ENCODE results near the gene PTK7.

The PTK7 gene

DNA sequence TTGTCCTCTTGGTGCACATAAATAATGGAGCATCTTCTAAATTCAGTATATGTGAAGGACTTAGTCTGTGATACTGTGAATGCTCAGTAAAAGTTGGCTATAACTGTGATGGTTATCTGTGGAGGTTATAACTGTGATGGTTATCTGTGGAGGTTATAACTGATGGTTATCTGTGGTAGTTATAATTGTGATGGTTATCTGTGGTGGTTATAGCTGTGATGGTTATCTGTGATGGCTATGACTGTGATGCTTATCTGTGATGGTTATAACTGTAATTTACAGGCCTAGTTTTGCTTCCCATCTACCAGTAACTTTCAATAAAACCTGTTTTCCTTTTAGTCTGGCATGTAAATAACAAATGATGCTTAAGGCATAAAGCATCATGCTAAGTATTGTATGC, 16.5 kb downstream of the PTK7 start:
- H3K79me2 ChIP-seq (ENCODE audit: control insufficient read depth, insufficient read depth, low read length, poor library complexity), result peaks cover 18% of the 10 kb centered on the region
- no peak overlapping the region for H2AK5ac ChIP-seq (ENCODE audit: low read length)
- H3K4me1 ChIP-seq (ENCODE audit: control insufficient read depth in 1 of 2, insufficient read depth in 2 of 2, low read length in 2 of 2), result peaks cover 55 to 62% of the 10 kb centered on the region in 2 experiments
- H4K8ac ChIP-seq (ENCODE audit: low read depth, low read length), result no peak overlapping the region
- no peak overlapping the region for H2AFZ ChIP-seq (ENCODE audit: insufficient read depth, low read length, poor library complexity)
- H4K12ac ChIP-seq (ENCODE audit: low read depth, low read length), result no peak overlapping the region
- H2BK12ac ChIP-seq (ENCODE audit: low read length), result no peak overlapping the region
- H3K4me2 ChIP-seq (ENCODE audit: low read length), result no peak overlapping the region
- no peak overlapping the region for H3K4ac ChIP-seq (ENCODE audit: low read depth, low read length)
- H4K91ac ChIP-seq (ENCODE audit: low read depth, low read length), result no peak overlapping the region
- peak in 1 of 2 donors; percentile 60 for DNase-seq
- H3K9ac ChIP-seq (ENCODE audit: low read length), result no peak overlapping the region
- no peak overlapping the region for H3K23ac ChIP-seq (ENCODE audit: low read length)
- H3K79me1 ChIP-seq (ENCODE audit: low read length), result peaks cover 22% of the 10 kb centered on the region
- H2BK5ac ChIP-seq (ENCODE audit: low read depth, low read length, poor library complexity), result no peak overlapping the region
- H3K14ac ChIP-seq (ENCODE audit: low read length), result no peak overlapping the region
- H3K4me3 ChIP-seq (ENCODE audit: low read depth, low read length), result no peak overlapping the region
- no peak overlapping the region for H3K18ac ChIP-seq (ENCODE audit: low read length)
- H3K9me3 ChIP-seq (ENCODE audit: insufficient read depth, low read depth, low read length), result no peaks in the 10 kb centered on the region
- peaks cover 2 to 3% of the 10 kb centered on the region in 2 experiments for H3K36me3 ChIP-seq (ENCODE audit: control insufficient read depth in 1 of 2, insufficient read depth in 2 of 2, low read length in 2 of 2)
- no peak overlapping the region for H3K27ac ChIP-seq (ENCODE audit: low read depth, low read length)
- H3K27me3 ChIP-seq (ENCODE audit: insufficient read depth, low read length), result no peaks in the 10 kb centered on the region
- H2BK120ac ChIP-seq (ENCODE audit: insufficient read depth, low read length, poor library complexity), result no peak overlapping the region

DNA sequence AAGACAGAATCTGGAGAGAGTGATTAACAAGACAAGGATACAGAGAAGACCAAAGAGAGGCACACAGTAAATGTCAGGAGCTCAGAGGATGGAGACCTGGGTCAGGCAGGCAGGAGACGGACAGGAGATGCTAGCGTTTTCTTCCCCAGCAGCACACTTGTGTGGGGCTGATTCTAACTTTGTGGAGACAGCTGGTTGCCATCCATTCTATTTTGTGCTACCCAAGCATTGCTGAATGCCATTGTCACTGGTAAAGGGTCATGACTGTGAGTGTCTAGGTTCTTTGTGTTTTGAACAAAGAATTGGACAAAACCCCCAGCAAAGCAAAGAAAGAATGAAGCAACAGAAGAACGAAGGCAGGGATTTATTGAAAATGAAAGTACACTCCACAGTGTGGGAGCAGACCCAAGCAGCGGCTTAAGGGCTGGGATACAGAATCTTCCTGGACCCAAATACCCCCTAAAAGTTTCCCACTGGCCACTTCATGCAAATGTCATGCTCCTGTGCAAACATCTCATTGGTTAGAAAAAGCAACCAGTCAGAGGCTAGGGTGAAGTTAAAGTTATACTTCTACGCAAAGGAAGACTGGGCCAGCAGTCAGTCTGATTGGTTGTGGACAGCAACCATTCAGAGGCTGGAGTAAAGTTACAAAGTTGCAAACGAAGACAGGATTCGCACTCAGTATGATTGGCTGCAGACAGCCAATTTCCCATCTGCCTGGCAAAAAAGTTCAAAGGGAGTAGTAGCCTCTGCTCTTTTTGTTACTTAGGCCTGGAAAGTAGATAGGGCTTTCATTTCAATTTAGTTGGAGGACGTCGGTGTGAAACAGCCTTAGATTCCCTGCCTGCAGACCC, 17.5 kb downstream of the PTK7 start:
- no peaks in the 10 kb centered on the region for H3K27me3 ChIP-seq (ENCODE audit: insufficient read depth, low read length)
- H3K4ac ChIP-seq (ENCODE audit: low read depth, low read length), result peak overlapping the region; percentile 26
- peaks cover 57 to 60% of the 10 kb centered on the region in 2 experiments for H3K4me1 ChIP-seq (ENCODE audit: control insufficient read depth in 1 of 2, insufficient read depth in 2 of 2, low read length in 2 of 2)
- no CpG with 5 or more reads among the region's 9 CpGs for WGBS (ENCODE audit: extremely low coverage, insufficient coverage, insufficient read length)
- peak overlapping the region; percentile 4 for H3K27ac ChIP-seq (ENCODE audit: low read depth, low read length)
- no peak overlapping the region for H3K9ac ChIP-seq (ENCODE audit: low read length)
- peak in 1 of 2 donors; percentile 25 for DNase-seq
- peaks cover 26% of the 10 kb centered on the region for H3K79me1 ChIP-seq (ENCODE audit: low read length)
- no peak overlapping the region for H3K4me3 ChIP-seq (ENCODE audit: low read depth, low read length)
- no peak overlapping the region for H3K14ac ChIP-seq (ENCODE audit: low read length)
- peaks cover 0 to 2% of the 10 kb centered on the region in 2 experiments for H3K36me3 ChIP-seq (ENCODE audit: control insufficient read depth in 1 of 2, insufficient read depth in 2 of 2, low read length in 2 of 2)
- no peak overlapping the region for H3K4me2 ChIP-seq (ENCODE audit: low read length)
- H2AFZ ChIP-seq (ENCODE audit: insufficient read depth, low read length, poor library complexity), result no peak overlapping the region
- no peak overlapping the region for H4K8ac ChIP-seq (ENCODE audit: low read depth, low read length)
- peaks cover 20% of the 10 kb centered on the region for H3K79me2 ChIP-seq (ENCODE audit: control insufficient read depth, insufficient read depth, low read length, poor library complexity)
- H2BK120ac ChIP-seq (ENCODE audit: insufficient read depth, low read length, poor library complexity), result no peak overlapping the region
- H3K9me3 ChIP-seq (ENCODE audit: insufficient read depth, low read depth, low read length), result no peaks in the 10 kb centered on the region
- H2AK5ac ChIP-seq (ENCODE audit: low read length), result no peak overlapping the region
- H3K18ac ChIP-seq (ENCODE audit: low read length), result peak overlapping the region; percentile 56
- H4K12ac ChIP-seq (ENCODE audit: low read depth, low read length), result no peak overlapping the region
- no peak overlapping the region for H2BK12ac ChIP-seq (ENCODE audit: low read length)
- no peak overlapping the region for H2BK5ac ChIP-seq (ENCODE audit: low read depth, low read length, poor library complexity)
- H3K23ac ChIP-seq (ENCODE audit: low read length), result no peak overlapping the region
- no peak overlapping the region for H4K91ac ChIP-seq (ENCODE audit: low read depth, low read length)

DNA sequence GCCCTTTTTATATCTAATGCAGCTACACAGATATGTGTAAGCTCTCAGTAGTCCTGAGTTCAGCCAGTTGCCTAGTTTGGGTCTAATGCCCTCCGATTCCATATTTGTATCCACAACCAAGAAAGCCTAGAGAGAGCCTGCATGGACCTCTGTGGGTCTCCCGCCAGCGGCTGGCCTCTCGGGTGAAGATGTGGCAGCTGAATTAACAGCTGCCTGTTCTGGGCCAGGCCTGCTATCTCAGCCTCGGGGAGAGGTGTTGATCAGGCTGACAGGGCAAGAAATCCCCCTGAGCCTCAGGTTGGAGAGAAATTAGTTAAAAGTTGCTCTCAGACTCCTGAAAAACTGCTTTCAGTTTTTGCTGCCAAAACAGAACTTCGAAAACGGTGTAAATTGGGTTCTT, 19.8 kb downstream of the PTK7 start:
- H3K36me3 ChIP-seq (ENCODE audit: control insufficient read depth in 1 of 2, insufficient read depth in 2 of 2, low read length in 2 of 2), result peaks cover 0 to 2% of the 10 kb centered on the region in 2 experiments
- H4K12ac ChIP-seq (ENCODE audit: low read depth, low read length), result no peak overlapping the region
- H3K27me3 ChIP-seq (ENCODE audit: insufficient read depth, low read length), result no peaks in the 10 kb centered on the region
- H4K91ac ChIP-seq (ENCODE audit: low read depth, low read length), result peak overlapping the region; percentile 74
- no peaks in the 10 kb centered on the region for H3K9me3 ChIP-seq (ENCODE audit: insufficient read depth, low read depth, low read length)
- no peak overlapping the region for H3K23ac ChIP-seq (ENCODE audit: low read length)
- H3K14ac ChIP-seq (ENCODE audit: low read length), result peak overlapping the region; percentile 42
- H2BK120ac ChIP-seq (ENCODE audit: insufficient read depth, low read length, poor library complexity), result peak overlapping the region; percentile 67
- peak overlapping the region; percentile 51 for H2BK12ac ChIP-seq (ENCODE audit: low read length)
- H2BK5ac ChIP-seq (ENCODE audit: low read depth, low read length, poor library complexity), result peak overlapping the region; percentile 74
- H3K4me2 ChIP-seq (ENCODE audit: low read length), result peak overlapping the region; percentile 31
- peaks cover 37 to 40% of the 10 kb centered on the region in 2 experiments for H3K4me1 ChIP-seq (ENCODE audit: control insufficient read depth in 1 of 2, insufficient read depth in 2 of 2, low read length in 2 of 2)
- peaks cover 17% of the 10 kb centered on the region for H3K79me1 ChIP-seq (ENCODE audit: low read length)
- H3K27ac ChIP-seq (ENCODE audit: low read depth, low read length), result peak overlapping the region; percentile 96
- H3K18ac ChIP-seq (ENCODE audit: low read length), result peak overlapping the region; percentile 81
- DNase-seq, result no peak
- H3K9ac ChIP-seq (ENCODE audit: low read length), result peak overlapping the region; percentile 14
- peak overlapping the region; percentile 87 for H4K8ac ChIP-seq (ENCODE audit: low read depth, low read length)
- no CpG with 5 or more reads among the region's 7 CpGs for WGBS (ENCODE audit: extremely low coverage, insufficient coverage, insufficient read length)
- no peak overlapping the region for H2AFZ ChIP-seq (ENCODE audit: insufficient read depth, low read length, poor library complexity)
- peak overlapping the region; percentile 76 for H3K4ac ChIP-seq (ENCODE audit: low read depth, low read length)
- H3K4me3 ChIP-seq (ENCODE audit: low read depth, low read length), result no peak overlapping the region
- H3K79me2 ChIP-seq (ENCODE audit: control insufficient read depth, insufficient read depth, low read length, poor library complexity), result peaks cover 21% of the 10 kb centered on the region
- H2AK5ac ChIP-seq (ENCODE audit: low read length), result peak overlapping the region; percentile 32

DNA sequence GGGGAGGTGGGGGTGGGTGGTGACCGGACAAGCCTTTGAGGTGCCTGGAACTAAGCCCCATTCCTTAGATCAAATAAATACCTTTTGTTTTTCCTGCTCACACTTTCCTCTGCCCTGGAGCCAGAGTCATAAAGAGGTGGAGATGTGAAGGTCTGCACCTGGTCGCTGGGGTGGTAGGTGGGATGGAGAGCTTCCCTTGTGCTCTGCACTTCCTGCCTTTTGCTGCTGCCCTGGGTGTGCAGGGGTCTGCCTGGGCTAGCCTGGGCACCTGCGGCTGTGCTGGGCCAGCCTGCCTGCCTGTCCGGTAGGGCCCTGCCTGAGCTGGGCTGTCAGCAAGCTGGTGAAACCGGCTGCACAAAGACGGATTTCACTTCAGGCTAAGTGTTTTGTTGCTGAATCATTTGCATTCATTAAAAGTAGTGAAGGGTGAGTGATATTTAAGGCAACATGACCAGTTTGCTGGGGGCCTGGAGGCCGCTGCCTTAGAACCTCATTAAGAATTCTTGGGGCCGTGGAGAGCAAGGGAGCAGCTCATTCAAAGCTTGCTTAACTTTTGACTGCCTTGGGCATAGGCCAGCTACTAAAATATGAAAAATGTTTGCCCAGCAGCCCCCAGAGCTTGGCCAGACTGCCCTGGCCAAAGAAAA, 20.5 kb downstream of the PTK7 start:
- Histone ChIP-seq H2AK5ac (ENCODE audit: low read length) (peak overlapping the region; percentile 94), H3K14ac (ENCODE audit: low read length) (peak overlapping the region; percentile 84), H4K91ac (ENCODE audit: low read depth, low read length) (peak overlapping the region; percentile 95), H4K12ac (ENCODE audit: low read depth, low read length) (no peak overlapping the region), H3K27ac (ENCODE audit: low read depth, low read length) (peak overlapping the region; percentile 96), H3K23ac (ENCODE audit: low read length) (no peak overlapping the region), H3K4me1 (ENCODE audit: control insufficient read depth in 1 of 2, insufficient read depth in 2 of 2, low read length in 2 of 2) (peaks cover 35 to 38% of the 10 kb centered on the region in 2 experiments), H2AFZ (ENCODE audit: insufficient read depth, low read length, poor library complexity) (no peak overlapping the region), H3K4me3 (ENCODE audit: low read depth, low read length) (no peak overlapping the region), H2BK120ac (ENCODE audit: insufficient read depth, low read length, poor library complexity) (peak overlapping the region; percentile 96), H3K9ac (ENCODE audit: low read length) (no peak overlapping the region), H3K79me1 (ENCODE audit: low read length) (peaks cover 17% of the 10 kb centered on the region), H3K4me2 (ENCODE audit: low read length) (peak overlapping the region; percentile 31), H3K27me3 (ENCODE audit: insufficient read depth, low read length) (no peaks in the 10 kb centered on the region), H2BK12ac (ENCODE audit: low read length) (peak overlapping the region; percentile 90), H3K79me2 (ENCODE audit: control insufficient read depth, insufficient read depth, low read length, poor library complexity) (peaks cover 21% of the 10 kb centered on the region), H3K9me3 (ENCODE audit: insufficient read depth, low read depth, low read length) (no peaks in the 10 kb centered on the region), H2BK5ac (ENCODE audit: low read depth, low read length, poor library complexity) (peak overlapping the region; percentile 98), H3K36me3 (ENCODE audit: control insufficient read depth in 1 of 2, insufficient read depth in 2 of 2, low read length in 2 of 2) (peaks cover 0 to 2% of the 10 kb centered on the region in 2 experiments), H4K8ac (ENCODE audit: low read depth, low read length) (peak overlapping the region; percentile 87), H3K18ac (ENCODE audit: low read length) (peak overlapping the region; percentile 97), H3K4ac (ENCODE audit: low read depth, low read length) (peak overlapping the region; percentile 76)
- DNase-seq, result peak; percentile 90 to 91
- no CpG with 5 or more reads among the region's 8 CpGs for WGBS (ENCODE audit: extremely low coverage, insufficient coverage, insufficient read length)

All from trophoblast cell (in vitro differentiated cells and primary cell).